SU-DHL-6 (cell line): Measurements from ENCODE around the gene CACNA2D4.

Experiments
- CTCF ChIP-seq: fragments of 200-600 bp; sonication (generic); IDR thresholded peaks from one replicate; pipeline ENCODE4 v1.5.1; 2017; ENCODE audit warnings: antibody characterized with exemption, mild to moderate bottlenecking, low read length, moderate library complexity; ENCODE audit not compliant: insufficient read depth, poor library complexity, severe bottlenecking
- EZH2phosphoT487 ChIP-seq: fragments of 200-600 bp; sonication (generic), shearing (Covaris generic); conservative IDR thresholded peaks from 2 replicates; pipeline ENCODE4 v1.6.1; 2018; ENCODE audit warnings: mild to moderate bottlenecking, antibody characterized with exemption, low read length, moderate library complexity, mixed read lengths

- TF ChIP-seq CTCF, result no peak
- no peak for TF ChIP-seq EZH2phosphoT487
Measured at GRCh38 chr12:1825382-1826102, 92.9 kb downstream of the CACNA2D4 start.
